Lung (tissue), 12 donors: ENCODE data around the gene GSE1. TPM values are rescaled to one million over a fixed set of nuclear protein-coding genes. Genes with fewer than 3 reads are reported as not detected.

Experiments used
- ATAC-seq: fragments of 200-7000 bp; cut with Tn5 transposase; one replicate; pipeline ENCODE4 v1.9.1; 2020; ENCODE audit warnings: moderate number of reproducible peaks; ENCODE audit not compliant: insufficient read depth, low FRiP score
- DNase-seq, 3 donors: peaks; one replicate each; pipeline ENCODE4 v3.0.0-alpha.2; 2013 to 2017
- H3K27ac ChIP-seq, 2 donors: one replicate each; pipeline ENCODE4 v1.5.1; 2013; ENCODE audit warnings: mild to moderate bottlenecking in 2 of 2, moderate library complexity in 2 of 2, control low read depth in 1 of 2, inconsistent platforms in 1 of 2, low read depth in 1 of 2, low read length in 1 of 2
- H3K27me3 ChIP-seq, 3 donors: one replicate each; pipeline ENCODE4 v1.5.1; 2013; ENCODE audit warnings: low read length in 2 of 3; ENCODE audit not compliant: control insufficient read depth in 3 of 3, insufficient read depth in 3 of 3
- H3K36me3 ChIP-seq, 4 donors: one replicate each; pipeline ENCODE4 v1.5.1; 2013; ENCODE audit warnings: low read length in 4 of 4, mild to moderate bottlenecking in 1 of 4, moderate library complexity in 1 of 4; ENCODE audit not compliant: control insufficient read depth in 4 of 4, insufficient read depth in 4 of 4
- H3K4me1 ChIP-seq, 5 donors: one replicate each; pipeline ENCODE4 v1.5.1; 2013; ENCODE audit warnings: low read length in 5 of 5, mild to moderate bottlenecking in 2 of 5, moderate library complexity in 1 of 5; ENCODE audit not compliant: control insufficient read depth in 5 of 5, insufficient read depth in 5 of 5
- H3K4me3 ChIP-seq: one replicate; pipeline ENCODE4 v1.5.1; 2013; ENCODE audit warnings: mild to moderate bottlenecking, control low read depth, moderate library complexity
- H3K9ac ChIP-seq, 2 donors: one replicate each; pipeline ENCODE4 v1.5.1; 2013; ENCODE audit warnings: low read length in 2 of 2, control low read depth in 1 of 2; ENCODE audit not compliant: insufficient read depth in 1 of 2
- H3K9me3 ChIP-seq, 4 donors: one replicate each; pipeline ENCODE4 v1.5.1; 2013; ENCODE audit warnings: low read length in 3 of 4, mild to moderate bottlenecking in 1 of 4, moderate library complexity in 1 of 4; ENCODE audit not compliant: control insufficient read depth in 4 of 4, insufficient read depth in 3 of 4
- WGBS, 2 donors: extraction: QIAGEN DNeasy Blood & Tissue Kit; methylation state at CpG; one replicate each; pipeline ENCODE4 v1.1.7; 2013; 5-methylcytosine and 5-hydroxymethylcytosine counted together
- polyA plus RNA-seq, 2 donors: library from polyadenylated mRNA; stranded (reverse); fragments of 200-250 nt; gene quantifications; one replicate each; pipeline ENCODE4 v1.2.1, GENCODE V29; 2013
- total RNA-seq, 2 donors: library from RNA; depleted of rRNA in 1 of 2; stranded (reverse); fragments of >200 nt in 1 of 2; gene quantifications; one replicate each; pipeline ENCODE4 v1.2.1, GENCODE V29; 2014 to 2021
- TF ChIP-seq, protein P1 (sequence below): IDR thresholded peaks from 2 replicates; pipeline ENCODE4 v1.5.1; 2012; ENCODE audit warnings: mild to moderate bottlenecking; ENCODE audit errors: control extremely low read depth, extremely low read depth
- donor health status: control.
- donor health status: control.
- donor health status: Bipolar disorder and iron deficiency.
- donor health status: healthy.
- donor health status: DM: yes; HTN: yes; CAD: no.

GSE1 gene
- total and polyA plus RNA-seq, 4 donors = 21.3 to 122 (median 74.7) TPM

DNA sequence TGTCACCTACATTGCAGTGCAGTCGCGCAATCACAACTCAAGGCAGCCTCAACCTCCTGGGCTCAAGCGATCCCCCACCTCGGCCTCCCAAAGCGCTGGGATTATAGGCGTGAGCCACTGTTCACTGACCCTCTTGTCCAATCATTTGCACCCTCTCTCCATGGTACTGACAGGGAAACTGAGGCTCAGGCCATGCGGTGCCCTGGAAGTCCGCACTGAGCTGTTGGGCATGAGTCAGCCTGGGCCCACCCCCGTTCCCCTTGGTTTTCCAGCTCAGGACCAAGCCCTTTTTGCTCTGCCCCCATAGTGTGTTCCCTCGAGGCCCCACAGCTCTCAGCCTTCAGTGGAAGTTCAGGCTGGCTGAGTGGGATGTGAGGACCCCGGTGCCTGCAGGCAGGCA, 10.1 kb downstream of the GSE1 start:
- ATAC-seq (no peak), DNase-seq (no peak)
- TF ChIP-seq, protein P1, sequence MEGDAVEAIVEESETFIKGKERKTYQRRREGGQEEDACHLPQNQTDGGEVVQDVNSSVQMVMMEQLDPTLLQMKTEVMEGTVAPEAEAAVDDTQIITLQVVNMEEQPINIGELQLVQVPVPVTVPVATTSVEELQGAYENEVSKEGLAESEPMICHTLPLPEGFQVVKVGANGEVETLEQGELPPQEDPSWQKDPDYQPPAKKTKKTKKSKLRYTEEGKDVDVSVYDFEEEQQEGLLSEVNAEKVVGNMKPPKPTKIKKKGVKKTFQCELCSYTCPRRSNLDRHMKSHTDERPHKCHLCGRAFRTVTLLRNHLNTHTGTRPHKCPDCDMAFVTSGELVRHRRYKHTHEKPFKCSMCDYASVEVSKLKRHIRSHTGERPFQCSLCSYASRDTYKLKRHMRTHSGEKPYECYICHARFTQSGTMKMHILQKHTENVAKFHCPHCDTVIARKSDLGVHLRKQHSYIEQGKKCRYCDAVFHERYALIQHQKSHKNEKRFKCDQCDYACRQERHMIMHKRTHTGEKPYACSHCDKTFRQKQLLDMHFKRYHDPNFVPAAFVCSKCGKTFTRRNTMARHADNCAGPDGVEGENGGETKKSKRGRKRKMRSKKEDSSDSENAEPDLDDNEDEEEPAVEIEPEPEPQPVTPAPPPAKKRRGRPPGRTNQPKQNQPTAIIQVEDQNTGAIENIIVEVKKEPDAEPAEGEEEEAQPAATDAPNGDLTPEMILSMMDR = no peak
- no peak overlapping the region for H3K4me3 ChIP-seq
- H3K9me3 ChIP-seq = no peaks in the 10 kb centered on the region
- no peak overlapping the region for H3K9ac ChIP-seq
- H3K27me3 ChIP-seq = no peaks in the 10 kb centered on the region
- H3K36me3 ChIP-seq = peaks cover 0 to 2% (median 0%) of the 10 kb centered on the region in 4 donors
- WGBS, 2 donors = 93 to 96% methylated on average over 11 of the region's 11 CpGs
- H3K27ac ChIP-seq = no peak overlapping the region
- peaks cover 0 to 56% (median 28%) of the 10 kb centered on the region in 5 donors for H3K4me1 ChIP-seq

DNA sequence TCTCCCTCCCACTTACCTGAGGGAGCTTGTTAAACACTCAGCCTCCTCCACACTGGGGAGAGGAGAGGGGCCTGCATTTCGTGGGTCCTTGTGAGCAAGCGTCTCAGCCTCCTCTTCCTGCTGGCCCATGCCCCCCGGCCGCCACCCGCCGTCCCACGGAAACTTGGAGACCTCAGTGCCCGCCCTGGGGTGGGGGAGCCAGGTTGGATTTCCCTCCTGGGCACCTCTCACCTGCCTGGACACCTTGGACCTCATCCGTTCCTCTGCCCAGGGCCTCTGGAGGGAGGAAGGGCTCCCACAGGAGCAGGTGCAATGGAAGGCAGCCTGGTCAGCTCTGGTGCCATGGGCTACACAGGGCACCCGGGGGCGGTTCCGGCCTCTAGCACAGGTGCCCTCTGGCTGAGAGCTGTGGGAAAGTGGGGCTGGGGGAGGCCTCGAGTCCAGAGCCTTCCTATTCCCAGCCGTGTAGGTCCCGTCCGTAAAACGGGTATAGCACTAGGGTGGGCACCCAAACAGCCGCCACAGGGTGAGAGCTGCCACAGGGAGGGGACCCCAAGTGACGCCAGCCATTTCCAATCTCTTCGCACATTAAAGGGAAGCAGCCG, 11.0 kb downstream of the GSE1 start:
- Histone ChIP-seq H3K27ac (no peak overlapping the region), H3K9ac (no peak overlapping the region), H3K36me3 (peaks cover 0 to 2% (median 0%) of the 10 kb centered on the region in 4 donors), H3K27me3 (no peaks in the 10 kb centered on the region), H3K4me3 (no peak overlapping the region), H3K9me3 (no peaks in the 10 kb centered on the region), H3K4me1 (peaks cover 0 to 60% (median 28%) of the 10 kb centered on the region in 5 donors)
- TF ChIP-seq, protein P1 = no peak
- DNase-seq = no peak
- no peak for ATAC-seq
- WGBS, 2 donors = 83 to 86% methylated on average over 21 of the region's 21 CpGs

GRCh38 chr16:85624646-85625045, 11.5 kb downstream of the GSE1 start:
- Histone ChIP-seq H3K27me3 (no peaks in the 10 kb centered on the region), H3K4me1 (peaks cover 0 to 56% (median 28%) of the 10 kb centered on the region in 5 donors), H3K9me3 (peaks cover 0 to 4% (median 0%) of the 10 kb centered on the region in 4 donors), H3K4me3 (no peak overlapping the region), H3K36me3 (peaks cover 0 to 6% (median 0%) of the 10 kb centered on the region in 4 donors), H3K9ac (no peak overlapping the region), H3K27ac (no peak overlapping the region)
- DNase-seq (no peak), ATAC-seq (no peak)
- WGBS, 2 donors = 91 to 92% methylated on average over 17 of the region's 17 CpGs
- TF ChIP-seq, protein P1 = no peak

GRCh38 chr16:85625053-85625452, 11.9 kb downstream of the GSE1 start:
- Histone ChIP-seq H3K27ac (no peak overlapping the region), H3K9ac (no peak overlapping the region), H3K27me3 (no peaks in the 10 kb centered on the region), H3K4me3 (no peak overlapping the region), H3K4me1 (peaks cover 0 to 56% (median 28%) of the 10 kb centered on the region in 5 donors), H3K9me3 (peaks cover 0 to 8% (median 0%) of the 10 kb centered on the region in 4 donors), H3K36me3 (peaks cover 0 to 6% (median under 1%) of the 10 kb centered on the region in 4 donors)
- DNase-seq (peak in 1 of 3 donors; percentile 33), ATAC-seq (no peak)
- 82% methylated on average over 27 of the region's 27 CpGs for WGBS, 2 donors
- TF ChIP-seq, protein P1 = no peak
